Activated T-helper 9 cell treated with anti-CD3 and anti-CD28 coated beads, Interleukin-2, amount 50 U/mL, for 16 hours (primary cell): ENCODE results near the gene KNOP1.
A peak's percentile ranks its signal among the peaks of the same experiment; 100 is the strongest.

Experiments
- DNase-seq: peaks from one replicate; pipeline ENCODE4 v3.0.0-alpha.2; 2020; ENCODE audit warnings: low read depth

KNOP1 gene

DNA sequence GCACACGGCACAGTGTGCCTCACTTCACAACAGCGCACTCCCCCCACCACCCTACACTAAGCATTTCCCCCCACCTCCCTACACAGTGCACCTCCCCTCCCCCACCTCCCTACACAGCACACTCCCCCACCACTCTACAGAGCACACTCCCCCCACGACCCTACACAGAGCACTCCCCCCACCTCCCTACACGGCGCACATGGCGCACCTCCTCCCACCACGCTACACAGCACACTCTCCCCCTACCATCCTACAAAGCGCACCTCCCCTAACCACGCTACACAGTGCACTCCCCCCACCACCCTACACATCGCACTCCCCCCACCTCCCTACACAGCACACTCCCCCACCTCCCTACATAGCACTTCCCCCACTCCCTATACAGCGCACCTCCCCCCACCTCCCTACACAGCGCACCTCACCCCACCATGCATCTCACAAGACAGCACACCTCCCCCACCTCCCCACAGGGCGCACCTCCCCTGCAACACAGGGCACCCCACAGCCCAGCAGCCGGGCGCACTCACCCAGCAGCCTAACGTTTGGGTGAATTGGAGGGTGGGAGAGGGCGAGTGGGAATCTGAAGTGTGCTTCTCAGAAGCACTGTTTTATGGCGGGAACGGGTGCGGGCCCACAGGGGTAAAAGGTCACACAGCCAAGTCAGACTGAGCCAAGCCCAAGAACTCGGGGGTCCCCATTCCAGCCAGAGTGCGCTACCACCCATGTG, 10.3 kb downstream of the KNOP1 start:
- DNase-seq: no peak

GRCh38 chr16:19706846-19707245, 11.2 kb downstream of the KNOP1 start:
- no peak for DNase-seq

- DNase-seq: no peak
These were observed 12.2 kb downstream of the KNOP1 start for GRCh38 chr16:19705843-19706242.

DNA sequence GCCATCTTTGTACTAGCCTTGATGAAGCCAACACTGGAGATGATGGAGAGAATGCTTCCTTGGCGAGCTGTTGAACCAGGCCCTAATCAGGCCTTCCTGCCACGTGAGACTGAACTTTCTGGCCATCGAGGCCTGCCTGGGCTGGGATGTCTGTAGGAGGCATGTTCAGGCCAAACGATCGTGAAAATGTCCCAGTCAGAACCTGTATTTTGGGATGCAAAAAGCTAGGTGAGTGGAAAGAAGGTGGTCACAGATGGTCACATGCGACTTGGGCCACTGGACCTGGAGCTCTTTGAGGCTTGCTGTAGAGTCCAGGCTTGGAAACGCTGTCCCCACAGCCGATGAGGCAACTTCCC, 12.9 kb downstream of the KNOP1 start:
- no peak for DNase-seq

GRCh38 chr16:19704321-19705145, 13.5 kb downstream of the KNOP1 start:
- no peak for DNase-seq

- DNase-seq: no peak
These were observed 14.7 kb downstream of the KNOP1 start for GRCh38 chr16:19703172-19703889.

- DNase-seq: no peak
These were observed 16.9 kb downstream of the KNOP1 start for GRCh38 chr16:19701091-19701490.

DNA sequence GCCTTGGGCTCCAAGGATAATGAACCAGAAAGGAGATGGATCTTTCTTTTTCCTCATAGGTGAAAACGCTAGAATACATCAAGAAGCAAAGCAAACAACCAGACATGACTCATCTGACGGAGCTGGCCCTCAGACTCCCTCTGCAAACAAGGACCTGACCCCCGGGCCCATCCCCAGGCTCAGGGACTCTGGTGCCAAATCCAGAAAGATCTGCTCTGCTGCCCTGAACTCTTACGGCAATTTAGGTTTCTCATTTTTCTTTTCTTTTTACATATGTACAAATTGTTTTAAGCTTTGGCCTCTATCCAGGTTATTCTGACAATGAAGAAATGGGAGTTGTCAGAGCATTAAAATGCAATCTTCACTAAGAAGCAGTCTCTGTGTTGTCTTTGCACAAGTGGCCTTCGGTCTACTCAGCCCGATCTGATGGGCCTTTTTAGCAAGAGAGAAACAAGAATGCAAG, 17.7 kb downstream of the KNOP1 start:
- DNase-seq: no peak

DNA sequence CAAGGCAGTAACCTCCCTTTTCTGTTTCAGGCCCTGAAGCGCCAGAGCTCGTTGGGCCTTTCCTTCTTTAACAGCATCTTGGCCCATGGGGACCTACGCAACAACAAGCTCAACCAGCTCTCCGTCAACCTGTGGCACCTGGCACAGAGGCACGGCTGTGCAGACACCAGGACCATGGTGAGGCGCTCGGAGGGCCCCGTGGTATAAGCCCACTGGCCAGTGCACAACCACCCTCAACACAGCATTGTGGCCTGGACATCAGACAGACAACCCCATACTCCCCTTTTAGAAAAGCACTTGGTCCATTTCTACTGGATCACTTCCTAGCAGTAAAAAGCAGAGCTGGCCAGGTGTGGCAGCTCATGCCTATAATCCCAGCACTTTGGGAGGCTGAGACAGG, 18.6 kb downstream of the KNOP1 start:
- no peak for DNase-seq

GRCh38 chr16:19698480-19699465, 19.3 kb downstream of the KNOP1 start:
- no peak for DNase-seq

- no peak for DNase-seq
These were observed 20.2 kb downstream of the KNOP1 start for GRCh38 chr16:19697756-19698318.

GRCh38 chr16:19696961-19697360, 21.1 kb downstream of the KNOP1 start:
- no peak for DNase-seq

GRCh38 chr16:19696328-19696727, 21.7 kb downstream of the KNOP1 start:
- peak; percentile 17 for DNase-seq

DNA sequence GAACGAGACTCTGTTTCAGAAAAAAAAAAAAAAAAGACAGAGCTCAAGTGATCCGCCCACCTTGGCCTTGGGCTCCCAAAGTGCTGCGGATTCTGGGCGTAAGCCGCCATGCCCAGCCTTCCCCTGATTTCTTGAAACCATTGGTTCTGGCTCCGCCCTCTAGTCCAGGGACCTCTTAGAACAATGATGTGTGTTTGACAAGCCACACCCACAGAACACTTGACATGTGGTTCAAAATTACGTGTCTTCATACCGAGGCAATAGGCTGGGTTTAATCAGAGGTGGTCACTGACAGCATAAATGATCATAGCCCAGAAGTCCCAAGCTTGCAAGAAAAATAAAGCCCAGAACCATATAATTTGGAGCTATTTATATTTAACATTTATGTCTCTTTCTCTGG, 23.0 kb downstream of the KNOP1 start:
- DNase-seq: no peak

DNA sequence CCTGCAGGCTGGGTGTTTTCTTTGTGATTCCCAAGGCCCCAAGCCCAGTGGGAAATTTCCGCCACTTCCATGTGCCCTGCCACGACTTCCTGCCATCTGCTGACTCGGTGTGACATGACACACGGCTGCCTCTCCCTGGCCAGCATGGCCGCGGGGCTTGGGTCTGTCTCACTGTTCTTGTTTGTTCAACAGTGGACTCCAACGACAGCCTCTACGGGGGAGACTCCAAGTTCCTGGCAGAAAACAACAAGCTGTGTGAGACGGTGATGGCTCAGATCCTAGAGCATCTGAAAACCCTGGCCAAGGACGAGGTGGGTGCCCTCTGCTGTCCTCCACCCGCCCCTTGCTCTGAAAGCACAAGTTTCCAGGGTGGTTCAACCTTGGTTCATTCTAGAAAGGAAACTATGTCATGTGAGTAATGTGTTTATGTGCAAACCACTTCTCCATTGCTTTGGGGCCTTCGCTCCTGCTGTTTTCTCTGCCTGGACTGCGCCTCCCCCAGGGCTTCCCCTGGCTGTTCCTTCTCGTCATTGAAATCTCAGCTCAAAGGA, 26.8 kb downstream of the KNOP1 start:
- DNase-seq: no peak

- DNase-seq: no peak
These were observed 27.8 kb downstream of the KNOP1 start for GRCh38 chr16:19690196-19690595.

- DNase-seq: no peak
These were observed 28.7 kb downstream of the KNOP1 start for GRCh38 chr16:19689342-19689741.

GRCh38 chr16:19688396-19689024, 29.5 kb downstream of the KNOP1 start:
- DNase-seq: no peak

DNA sequence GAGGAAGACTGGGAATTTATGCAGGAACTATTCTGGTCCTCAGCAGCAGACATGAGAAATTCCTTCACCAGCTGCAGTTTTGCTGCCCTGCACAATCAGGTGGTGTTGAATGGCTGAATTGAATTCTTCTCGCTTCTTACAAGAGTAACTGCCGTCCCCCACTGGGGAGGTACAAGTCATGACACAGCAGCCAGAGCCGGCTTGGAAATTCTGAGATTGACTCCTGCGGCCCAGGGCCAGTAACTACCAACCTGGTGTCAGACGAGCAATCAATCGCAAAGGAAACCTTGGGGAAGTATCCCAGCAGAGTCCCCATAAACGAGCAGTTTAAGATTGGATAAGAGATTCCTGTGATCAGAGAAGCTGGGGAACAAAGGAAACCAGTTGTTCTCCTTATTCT, 30.7 kb downstream of the KNOP1 start:
- DNase-seq: no peak

GRCh38 chr16:19685176-19685575, 32.9 kb downstream of the KNOP1 start:
- no peak for DNase-seq
